Activated CD4-positive, alpha-beta T cell treated with anti-CD3 and anti-CD28 coated beads for 1 hour (primary cell): ENCODE results near the gene LDLRAD2.
"Not testable (repeated sequence)": the region's sequence is repeated elsewhere in the genome, so short reads cannot be mapped to it uniquely, and the experiment has no call there.

Experiments
- DNase-seq: peaks from one replicate; pipeline ENCODE4 v3.0.0-alpha.2; 2020

Gene LDLRAD2

DNA sequence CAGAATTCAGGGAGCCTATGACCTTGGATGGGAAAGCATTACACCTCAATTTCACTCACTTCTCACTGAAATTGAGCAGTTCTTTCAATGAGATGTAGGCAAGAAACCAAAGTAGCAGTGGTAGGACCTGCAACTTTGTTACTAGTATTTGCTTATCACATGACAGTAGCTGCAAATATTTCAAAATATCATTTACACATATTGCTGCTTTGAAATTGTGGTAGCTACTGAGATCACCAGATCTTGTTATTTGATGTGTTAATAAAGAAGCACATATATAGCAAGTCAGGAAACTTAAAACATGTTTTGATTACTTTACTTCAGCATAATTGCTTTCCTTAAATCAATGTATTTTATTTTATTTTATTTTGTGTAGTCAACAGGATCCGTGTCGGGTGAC, 12.9 kb downstream of the LDLRAD2 start:
- no peak for DNase-seq

DNA sequence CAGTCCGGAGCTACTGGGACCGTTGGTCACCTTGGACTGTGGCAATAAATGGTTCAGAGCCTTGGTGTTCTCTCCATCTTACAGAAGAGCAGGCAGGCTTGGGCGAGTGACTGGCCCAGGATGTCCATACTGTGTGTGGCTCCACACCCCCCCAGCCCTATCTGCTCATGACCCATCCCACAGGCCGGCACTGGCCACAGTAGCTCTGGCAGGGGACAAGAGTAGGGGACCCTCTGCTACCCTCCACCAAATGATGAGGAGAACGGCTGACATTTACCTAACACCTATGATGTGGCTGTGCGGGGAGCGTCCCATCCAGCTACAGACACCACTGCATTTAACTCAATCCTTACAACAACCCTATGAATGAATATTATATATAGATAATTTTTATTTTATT, 13.3 kb downstream of the LDLRAD2 start:
- no peak for DNase-seq

GRCh38 chr1:21826694-21827093, 14.6 kb downstream of the LDLRAD2 start:
- DNase-seq: not testable (repeated sequence)

GRCh38 chr1:21827141-21827679, 15.1 kb downstream of the LDLRAD2 start:
- DNase-seq: no peak

GRCh38 chr1:21828075-21828474, 16.0 kb downstream of the LDLRAD2 start:
- DNase-seq: no peak

GRCh38 chr1:21828506-21829210, 16.6 kb downstream of the LDLRAD2 start:
- DNase-seq: no peak

- no peak for DNase-seq
Observed at GRCh38 chr1:21829294-21829693, 17.2 kb downstream of the LDLRAD2 start.

GRCh38 chr1:21830792-21831453, 18.9 kb downstream of the LDLRAD2 start:
- DNase-seq: no peak

DNA sequence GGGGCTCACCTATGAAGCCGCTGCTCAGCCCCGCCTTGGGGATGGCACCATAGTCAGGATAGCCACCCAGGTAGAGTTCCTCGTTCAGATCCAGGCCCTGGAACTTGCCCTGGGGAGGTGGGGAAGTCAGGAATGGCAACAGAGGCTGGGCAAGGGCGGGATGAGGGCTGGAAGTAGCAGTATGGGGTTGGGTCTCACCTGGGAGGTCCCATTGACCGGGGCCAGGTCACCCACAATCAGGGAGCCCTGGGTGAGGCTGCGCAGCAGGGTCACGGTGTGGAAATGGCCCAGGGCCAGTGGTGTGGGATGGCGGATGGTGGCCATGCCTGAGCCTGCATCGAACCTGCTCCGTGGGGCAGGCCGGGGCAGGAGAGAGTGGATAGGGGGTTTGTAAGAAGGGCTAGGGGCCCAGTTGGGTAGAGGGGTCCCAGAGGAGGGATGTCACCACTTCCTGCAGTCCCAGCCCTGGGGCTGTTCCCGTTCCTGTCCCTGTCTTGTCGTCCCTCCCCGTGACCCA, 19.4 kb downstream of the LDLRAD2 start:
- no peak for DNase-seq

DNA sequence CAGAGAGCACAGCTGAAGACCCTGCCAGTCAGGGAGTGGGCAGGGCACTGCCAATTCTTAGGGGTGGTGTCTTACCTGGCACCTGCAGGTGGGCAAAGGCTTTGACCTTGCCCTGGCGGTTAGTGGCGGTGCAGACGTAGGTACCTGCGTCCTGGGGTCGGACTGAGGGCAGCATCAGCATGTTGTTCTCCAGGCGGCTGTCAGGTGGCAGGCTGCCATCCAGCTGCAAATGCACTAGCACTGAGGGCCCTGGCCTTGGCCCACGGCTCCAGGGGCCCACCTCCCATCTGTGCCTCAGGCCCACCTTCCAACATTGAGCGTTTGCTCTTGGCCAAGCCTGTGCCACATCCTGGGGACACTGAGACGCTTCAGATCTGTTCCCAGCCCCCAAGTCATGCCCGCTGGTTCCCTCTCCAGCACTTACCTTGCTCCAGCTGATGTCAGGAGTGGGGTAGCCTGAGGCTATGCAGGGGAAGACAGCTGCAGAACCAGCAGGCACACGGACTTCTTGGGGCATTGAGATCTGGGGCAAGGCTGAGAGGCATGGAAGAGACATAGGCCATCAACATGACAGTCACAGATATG, 21.4 kb downstream of the LDLRAD2 start:
- DNase-seq: no peak

- DNase-seq: no peak
Observed at GRCh38 chr1:21834094-21834493, 22.0 kb downstream of the LDLRAD2 start.

DNA sequence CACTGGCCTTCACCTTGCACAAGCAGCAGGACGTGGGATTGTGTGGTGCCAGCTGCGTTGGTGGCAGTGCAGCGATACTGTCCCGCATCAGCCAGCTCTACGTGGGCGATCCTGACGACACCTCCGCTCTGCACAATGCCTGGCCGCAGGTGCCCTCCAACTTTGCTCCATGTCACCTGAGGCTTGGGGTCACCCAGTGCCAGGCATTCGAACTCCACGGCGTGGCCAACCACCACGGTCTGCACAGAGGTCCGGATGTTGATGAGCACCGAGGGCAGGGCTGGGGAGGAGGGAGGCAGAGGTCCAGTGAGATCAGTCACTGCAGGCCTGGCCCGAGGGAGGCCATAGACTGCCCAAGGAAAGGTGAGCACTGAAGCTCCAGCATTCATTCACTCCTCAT, 22.6 kb downstream of the LDLRAD2 start:
- DNase-seq: no peak

DNA sequence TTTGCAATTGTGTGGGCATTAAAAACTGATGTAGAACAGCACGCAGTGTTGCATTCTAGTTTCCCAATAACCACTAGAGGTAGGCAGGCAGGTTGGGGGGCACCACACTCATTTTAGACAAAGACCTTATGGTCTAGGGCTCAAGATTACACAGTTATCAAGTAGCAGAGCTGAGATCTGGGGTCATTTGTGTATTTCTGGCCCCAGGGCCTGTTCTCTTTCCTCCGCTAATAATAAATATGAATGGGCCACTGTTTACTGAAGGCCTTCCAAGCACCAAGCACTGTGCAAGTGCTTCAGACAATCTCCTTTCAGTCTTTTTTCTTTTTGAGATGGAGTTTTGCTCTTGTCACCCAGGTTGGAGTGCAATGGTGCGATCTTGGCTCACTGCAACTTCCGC, 23.9 kb downstream of the LDLRAD2 start:
- no peak for DNase-seq

- DNase-seq: no peak
Observed at GRCh38 chr1:21836729-21837128, 24.7 kb downstream of the LDLRAD2 start.

GRCh38 chr1:21837476-21837875, 25.4 kb downstream of the LDLRAD2 start:
- no peak for DNase-seq

DNA sequence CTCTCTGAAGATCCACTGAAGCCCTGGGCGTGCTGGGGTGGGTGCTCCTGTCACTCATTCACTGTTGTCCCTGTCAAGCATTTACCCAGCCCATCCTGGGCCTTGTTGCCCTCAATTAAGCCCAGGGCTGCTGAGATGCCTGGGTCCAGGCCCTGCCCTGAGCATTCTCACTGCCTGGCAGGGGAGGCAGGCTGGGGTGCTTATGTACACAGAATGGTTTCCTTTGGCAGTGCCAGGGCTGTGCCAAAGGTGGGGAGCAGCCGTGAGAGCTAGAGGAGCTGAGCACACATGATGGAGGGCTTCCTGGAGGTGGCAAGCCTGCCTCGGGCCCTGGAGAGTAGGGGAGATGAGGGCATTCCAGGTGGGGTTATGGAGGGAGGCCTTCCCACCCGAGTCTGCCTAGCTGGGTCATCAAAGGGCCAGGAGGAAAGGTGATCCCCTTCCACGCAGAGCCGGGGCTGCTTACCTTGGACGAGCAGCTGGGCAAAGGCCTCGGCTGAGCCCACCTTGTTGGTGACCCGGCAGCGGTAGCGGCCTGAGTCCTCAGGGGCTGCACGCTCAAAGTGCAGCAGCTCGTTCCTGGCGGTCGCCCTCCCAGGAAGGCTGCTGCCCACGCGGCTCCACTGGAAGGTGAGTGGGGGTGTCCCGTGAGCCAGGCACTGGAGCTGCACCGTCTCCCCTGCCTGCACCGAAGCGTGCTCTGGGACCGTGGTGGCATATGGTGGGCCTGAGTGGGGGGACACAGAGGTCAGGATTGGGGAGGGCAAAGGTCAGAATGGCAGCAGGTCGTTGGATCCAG, 26.5 kb downstream of the LDLRAD2 start:
- no peak for DNase-seq

DNA sequence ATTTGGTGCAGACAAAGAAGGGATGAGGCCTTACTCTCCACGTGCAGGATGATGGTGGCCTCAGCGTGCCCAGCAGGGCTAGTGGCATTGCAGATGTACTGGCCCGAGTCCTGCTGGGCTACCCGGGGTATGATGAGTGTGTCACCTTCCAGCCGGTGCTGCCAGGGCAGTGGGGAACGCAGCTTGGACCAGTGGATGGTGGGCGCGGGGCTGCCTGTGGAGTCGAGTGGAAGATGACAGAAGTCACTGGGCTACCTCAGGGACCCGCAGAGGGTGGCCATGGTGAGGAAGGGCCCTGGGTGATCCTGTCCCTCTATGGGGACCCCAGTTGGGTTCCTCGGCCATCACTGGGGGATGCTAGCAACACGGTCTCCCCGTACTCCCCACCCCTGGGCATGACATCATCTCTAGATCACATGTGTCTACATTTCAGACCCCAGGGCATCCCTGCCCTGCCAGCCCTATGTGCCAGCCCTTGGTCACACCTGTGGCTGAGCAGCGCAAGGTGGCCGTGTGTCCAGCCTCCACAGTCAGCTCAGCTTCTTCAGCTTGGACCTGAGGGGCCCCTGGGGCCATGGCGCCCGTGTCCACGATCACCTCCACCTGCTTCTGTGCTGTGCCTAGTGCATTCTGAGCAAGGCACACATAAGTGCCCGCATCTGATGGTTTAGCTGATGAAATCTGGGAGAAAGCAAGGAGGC, 27.4 kb downstream of the LDLRAD2 start:
- DNase-seq: no peak

- DNase-seq: no peak
Observed at GRCh38 chr1:21840981-21841380, 28.9 kb downstream of the LDLRAD2 start.

DNA sequence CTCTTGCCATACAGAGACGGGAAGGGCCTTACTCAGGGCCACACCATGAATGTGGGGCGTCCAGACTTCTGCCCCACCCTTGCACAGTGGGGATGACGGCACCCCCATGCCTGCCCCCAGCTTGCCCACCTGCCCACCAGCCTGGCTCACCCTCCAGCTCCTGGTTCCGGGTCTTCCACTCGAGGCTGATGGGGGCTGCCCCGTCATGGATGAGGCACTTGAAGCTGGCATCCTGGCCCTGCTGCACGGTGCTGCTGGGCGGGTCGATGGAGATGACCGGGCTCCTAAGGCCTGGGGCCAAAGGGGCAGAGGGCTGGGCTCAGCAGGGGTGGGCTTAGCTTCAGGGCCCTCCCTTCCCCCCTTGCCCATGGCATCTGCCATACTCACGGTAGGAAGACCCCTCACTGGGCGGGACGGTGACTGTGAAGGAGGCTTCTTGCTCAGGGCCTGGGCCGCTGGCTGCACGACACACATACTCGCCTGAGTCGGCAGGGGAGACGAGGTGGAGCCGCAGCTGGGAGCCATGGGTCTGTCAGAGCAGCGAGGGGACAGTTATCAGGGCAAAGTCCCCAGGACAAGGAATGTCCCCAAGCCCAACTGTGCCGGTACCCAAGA, 29.9 kb downstream of the LDLRAD2 start:
- DNase-seq: no peak

GRCh38 chr1:21842606-21843162, 30.6 kb downstream of the LDLRAD2 start:
- no peak for DNase-seq

DNA sequence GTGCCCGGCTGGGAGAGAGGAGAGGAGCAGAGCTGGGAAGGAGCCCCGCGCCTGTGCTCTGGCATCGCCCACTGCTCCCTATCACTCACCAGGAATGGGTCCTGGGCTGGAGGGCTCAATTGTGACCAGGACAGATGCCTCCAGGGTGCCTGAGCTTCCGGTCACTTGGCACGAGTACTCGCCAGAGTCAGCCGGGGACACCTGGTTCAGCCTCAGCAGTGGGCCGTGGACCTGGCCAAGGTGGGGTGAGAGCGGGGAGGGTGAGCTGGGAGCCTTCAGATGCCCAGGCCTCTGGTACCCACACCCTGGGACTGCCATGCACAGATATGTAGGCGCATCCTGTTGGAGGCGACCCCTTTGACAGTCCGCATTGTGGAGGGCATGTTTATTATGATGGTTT, 31.1 kb downstream of the LDLRAD2 start:
- no peak for DNase-seq

GRCh38 chr1:21843996-21844395, 31.9 kb downstream of the LDLRAD2 start:
- DNase-seq: no peak
